Measurements from ENCODE around the gene ISL1.

- TF ChIP-seq POLR2A (IDR thresholded peaks at IDR 0.05; ENCODE audit: low read depth, low read length) (no peak), SPI1 (IDR thresholded peaks at IDR 0.05; ENCODE audit: low read depth, low read length) (no peak), POLR2AphosphoS5 (IDR thresholded peaks at IDR 0.05; ENCODE audit: low read depth, low read length) (no peak)
Observed at GRCh38 chr5:51336878-51337277, 46.4 kb upstream of the ISL1 start.
